ENCODE results near the gene NAPSA. TPM values are rescaled to one million over a fixed set of nuclear protein-coding genes. Genes with fewer than 3 reads are reported as not detected.
A peak's percentile ranks its signal among the peaks of the same experiment; 100 is the strongest.
"Not testable (repeated sequence)": the region's sequence is repeated elsewhere in the genome, so short reads cannot be mapped to it uniquely, and the experiment has no call there.

Gene NAPSA
- total RNA-seq, 1 donor from 2014 or later = 2.4 TPM

- DNase-seq (ENCODE audit: low spot score in 2 of 2, unreplicated experiment in 2 of 2) = no peak
- Mint-ChIP-seq H3K27me3 (ENCODE audit: low read depth) (no peaks in the 10 kb centered on the region), H3K36me3 (peaks cover 24% of the 10 kb centered on the region), H3K27ac (no peak overlapping the region), H3K4me3 (no peak overlapping the region), H3K9me3 (no peaks in the 10 kb centered on the region), H3K4me1 (no peaks in the 10 kb centered on the region)
- TF ChIP-seq CTCF (IDR thresholded peaks at IDR 0.05; ENCODE audit: unreplicated experiment) = no peak
Measured at GRCh38 chr19:50359328-50359818, 6.1 kb downstream of the NAPSA start.

- Mint-ChIP-seq H3K4me3 (no peak overlapping the region), H3K9me3 (no peaks in the 10 kb centered on the region), H3K4me1 (no peaks in the 10 kb centered on the region), H3K36me3 (peaks cover 24% of the 10 kb centered on the region), H3K27ac (no peak overlapping the region), H3K27me3 (ENCODE audit: low read depth) (no peaks in the 10 kb centered on the region)
- no peak for DNase-seq (ENCODE audit: low spot score in 2 of 2, unreplicated experiment in 2 of 2)
- TF ChIP-seq CTCF (IDR thresholded peaks at IDR 0.05; ENCODE audit: unreplicated experiment) = no peak
Measured at GRCh38 chr19:50358483-50359327, 6.7 kb downstream of the NAPSA start.

DNA sequence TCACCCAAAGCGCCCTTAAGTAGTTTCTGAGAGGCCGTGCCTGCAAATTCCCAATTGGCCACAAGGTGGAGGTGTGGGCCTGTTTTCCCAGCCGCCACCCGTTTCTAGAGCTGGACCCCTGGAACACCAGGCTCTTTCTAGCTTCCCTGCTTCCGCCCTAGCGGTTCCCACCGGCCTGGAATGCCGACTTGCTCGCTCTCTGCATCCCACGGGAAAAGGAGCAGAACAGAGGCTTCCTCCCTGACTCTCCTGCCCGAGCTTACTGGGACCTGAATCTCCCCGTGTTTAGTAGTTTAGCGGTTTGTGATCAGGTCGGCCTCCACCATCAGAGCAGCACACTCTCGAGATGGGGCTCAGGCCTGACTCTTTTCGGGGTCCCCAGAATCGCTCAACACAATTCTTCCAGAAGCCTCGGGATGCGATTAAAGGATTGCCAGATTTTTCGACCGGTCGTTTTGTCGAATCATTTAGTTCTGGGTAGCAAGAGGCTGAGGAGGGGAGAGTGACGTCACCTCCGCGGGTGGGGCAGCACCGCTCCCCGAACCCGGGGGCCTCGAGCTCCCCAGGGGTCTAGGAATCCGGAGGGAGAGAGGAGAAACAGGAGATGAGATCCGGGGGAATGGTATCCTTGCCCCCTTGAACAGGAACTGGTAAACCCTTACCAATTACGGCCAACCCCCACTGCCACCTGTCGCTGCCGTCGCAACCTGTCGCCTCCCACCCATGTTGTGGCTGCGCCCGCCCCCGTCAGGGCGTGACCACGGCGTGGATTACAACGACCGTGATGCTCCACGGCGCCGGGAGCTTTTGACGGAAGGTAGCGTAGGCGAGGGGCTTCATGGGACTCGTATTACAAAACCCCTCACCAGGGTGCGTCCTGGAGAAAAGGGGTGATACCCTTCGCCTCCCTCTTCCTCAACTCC lies 8.0 kb downstream of the NAPSA start:
- TF ChIP-seq CTCF (IDR thresholded peaks at IDR 0.05; ENCODE audit: unreplicated experiment) = peak; percentile 78
- no peaks in the 10 kb centered on the region for H3K4me1 Mint-ChIP-seq

DNA sequence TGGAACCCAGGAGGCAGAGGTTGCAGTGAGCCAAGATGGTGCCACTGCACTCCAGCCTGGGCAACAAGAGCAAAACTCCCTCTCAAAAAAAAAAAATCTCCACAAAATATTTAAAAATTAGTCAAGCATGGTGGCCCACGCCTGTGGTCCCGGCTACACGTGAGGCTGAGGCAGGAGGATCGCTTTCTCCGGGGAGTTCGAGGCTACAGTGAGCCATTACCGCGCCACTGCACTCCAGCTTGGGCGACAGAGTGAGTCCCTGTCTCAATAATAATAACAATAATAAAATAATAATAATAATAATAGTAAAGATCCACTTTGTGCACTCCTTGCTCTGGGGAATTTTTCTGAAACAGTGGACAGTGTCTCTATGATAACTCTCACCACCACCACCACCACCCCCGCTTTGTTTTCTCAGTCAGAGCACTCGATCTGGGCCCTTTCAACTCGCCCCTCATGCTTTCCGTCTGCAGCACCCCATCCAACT lies 8.7 kb downstream of the NAPSA start:
- Mint-ChIP-seq H3K27ac (no peak overlapping the region), H3K4me3 (no peak overlapping the region), H3K27me3 (ENCODE audit: low read depth) (no peaks in the 10 kb centered on the region), H3K9me3 (no peaks in the 10 kb centered on the region), H3K4me1 (no peaks in the 10 kb centered on the region), H3K36me3 (peaks cover 24% of the 10 kb centered on the region)
- no peak for DNase-seq (ENCODE audit: low spot score in 2 of 2, unreplicated experiment in 2 of 2)
- no peak for TF ChIP-seq CTCF (IDR thresholded peaks at IDR 0.05; ENCODE audit: unreplicated experiment)

More for the DNA sequence above, 8.0 kb downstream of the NAPSA start:
- Mint-ChIP-seq H3K36me3 (peaks cover 24% of the 10 kb centered on the region), H3K4me3 (no peak overlapping the region), H3K27ac (no peak overlapping the region), H3K9me3 (no peaks in the 10 kb centered on the region), H3K27me3 (ENCODE audit: low read depth) (no peaks in the 10 kb centered on the region)
- peak in 1 of 2 experiments; percentile 67 for DNase-seq (ENCODE audit: low spot score in 2 of 2, unreplicated experiment in 2 of 2)

GRCh38 chr19:50353487-50353880 lies 12.0 kb downstream of the NAPSA start:
- H3K27me3 Mint-ChIP-seq (ENCODE audit: low read depth); H3K4me3 Mint-ChIP-seq; H3K36me3 Mint-ChIP-seq; H3K9me3 Mint-ChIP-seq; DNase-seq (ENCODE audit: low spot score in 2 of 2, unreplicated experiment in 2 of 2); H3K4me1 Mint-ChIP-seq; H3K27ac Mint-ChIP-seq: not testable (repeated sequence)

All from mesothelial cell of epicardium (in vitro differentiated cells).